Peyer's patch (tissue), 4 donors: ENCODE measurements around the gene ADRA2C.

Experiments
- CTCF ChIP-seq, 6 experiments: fragments of 450-650 bp in 4 of 6; fragments of 200-600 bp in 2 of 6; sonication (generic) in 1 of 6; IDR thresholded peaks; one replicate each; pipeline ENCODE4 v1.5.1; 2017 to 2019; ENCODE audit warnings: antibody characterized with exemption in 6 of 6, mild to moderate bottlenecking in 3 of 6, moderate library complexity in 1 of 6
- POLR2A ChIP-seq, 2 donors: fragments of 450-650 bp; IDR thresholded peaks; one replicate each; pipeline ENCODE4 v1.5.1; 2017; ENCODE audit warnings: antibody characterized with exemption in 2 of 2, mild to moderate bottlenecking in 2 of 2, moderate library complexity in 2 of 2

DNA sequence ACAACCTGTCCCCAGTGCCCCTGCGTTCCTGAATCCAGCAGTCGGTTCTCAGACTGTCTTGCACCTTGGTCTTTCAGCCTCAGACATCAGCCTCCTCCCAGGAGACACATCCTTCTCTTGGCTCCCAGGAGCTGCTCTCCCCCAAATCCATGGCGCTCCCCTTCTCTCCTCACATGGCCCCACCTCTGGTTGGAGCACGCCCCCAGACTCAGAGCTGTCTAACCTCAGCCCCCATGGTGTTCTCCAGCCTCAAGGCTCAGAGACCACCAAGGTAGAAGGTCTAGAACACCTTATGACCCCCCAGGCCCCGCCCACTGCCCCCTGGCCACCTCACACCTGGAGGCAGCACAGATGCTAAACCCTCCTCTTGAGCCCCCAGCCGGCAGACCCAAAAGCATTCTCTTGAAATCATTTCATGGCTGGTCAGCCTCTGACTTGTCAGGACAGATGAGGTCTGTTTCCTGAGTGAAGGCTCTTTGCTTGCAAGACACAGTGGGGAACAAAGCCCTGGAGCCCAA is 47.9 kb downstream of the ADRA2C start:
- TF ChIP-seq CTCF (IDR thresholded peaks at IDR 0.05), result no peak
- no peak for TF ChIP-seq POLR2A (IDR thresholded peaks at IDR 0.05)
